Ramos (cell line): ENCODE data around the gene AMTN.

Experiments
- in situ Hi-C: fragments of 300-500 bp; cut with MboI; formaldehyde crosslinking; loops from one replicate; pipeline ENCODE4 v1.14.3; 2022; ENCODE audit warnings: low sequenced_read_pairs; ENCODE audit not compliant: unreplicated experiment

Gene AMTN

DNA sequence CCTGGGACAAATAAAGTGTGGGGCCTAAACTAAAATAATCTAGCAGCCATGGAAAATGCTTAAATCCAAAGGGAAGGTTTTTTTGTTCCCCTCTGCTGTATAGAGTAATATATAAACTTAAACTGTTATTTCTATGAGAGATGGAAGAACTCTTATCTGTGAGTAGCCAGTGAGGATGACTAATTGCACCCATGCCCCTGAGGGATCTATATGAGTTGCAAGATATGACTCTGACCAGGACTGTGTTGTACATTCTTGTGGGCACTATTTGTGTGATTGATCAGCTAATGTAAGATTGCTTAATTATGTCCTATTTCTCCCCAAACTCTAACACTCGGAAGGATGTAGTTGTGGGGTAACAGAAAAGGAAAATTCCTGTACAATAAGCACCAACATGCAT lies 38.5 kb downstream of the AMTN start:
- in situ Hi-C loops: no loop called here

DNA sequence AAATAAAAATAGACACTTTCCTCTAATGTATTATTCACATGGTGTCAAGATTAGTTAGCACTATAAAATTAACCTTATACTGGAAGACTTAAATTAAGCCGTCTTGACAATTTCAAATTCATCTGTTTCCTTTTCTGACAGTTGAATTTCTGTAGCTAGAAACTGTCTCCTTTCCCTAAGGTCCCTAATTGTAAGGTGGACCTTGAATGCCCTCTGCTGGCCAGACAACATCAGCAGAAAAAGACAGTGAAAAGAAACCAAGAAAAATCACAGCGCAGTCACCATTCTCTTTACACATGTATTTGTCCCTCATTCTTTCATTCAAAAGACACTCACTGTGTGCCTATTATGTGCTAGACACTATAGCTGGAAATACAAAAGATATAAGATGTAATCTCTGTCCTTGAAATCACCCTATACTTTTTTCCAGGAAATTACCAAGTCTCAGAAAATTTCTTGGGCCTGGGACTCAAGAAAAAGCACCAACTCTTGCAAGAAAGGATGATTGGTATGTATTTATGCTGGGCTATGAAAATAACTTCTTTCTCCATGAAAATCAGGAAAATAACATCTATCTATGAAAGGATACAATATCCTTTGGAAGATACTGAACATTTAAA lies 41.0 kb downstream of the AMTN start:
- in situ Hi-C loops: no loop called here

GRCh38 chr4:70559924-70560323 lies 41.6 kb downstream of the AMTN start:
- in situ Hi-C loops: no loop called here

GRCh38 chr4:70564033-70564432 lies 45.7 kb downstream of the AMTN start:
- in situ Hi-C loops: no loop called here

- in situ Hi-C loops: no loop called here
These were observed 52.4 kb downstream of the AMTN start for GRCh38 chr4:70570796-70571195.

- in situ Hi-C loops: no loop called here
These were observed 53.4 kb downstream of the AMTN start for GRCh38 chr4:70571772-70572171.

DNA sequence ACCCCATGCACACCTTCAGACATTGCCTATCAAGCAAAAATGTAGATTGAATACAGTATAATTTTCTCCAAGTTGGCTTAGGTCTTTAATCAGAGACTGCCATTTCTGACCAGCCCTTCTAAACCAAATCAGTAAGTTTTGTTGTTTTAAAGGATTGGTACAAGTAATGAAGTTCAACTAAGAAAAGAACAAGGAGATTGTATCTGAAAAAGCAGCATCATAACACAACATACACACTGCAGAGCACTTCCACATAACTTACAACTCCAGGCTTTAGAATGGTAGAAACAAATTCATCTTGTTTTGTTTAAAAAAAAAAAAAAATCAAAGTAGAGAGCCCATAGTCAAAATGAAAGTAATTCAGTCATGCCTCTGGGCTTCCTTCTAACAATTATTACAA lies 57.6 kb downstream of the AMTN start:
- in situ Hi-C loops: loop anchor here (25.0 kb wide), 1 partner anchor 1136 kb away; no protein-coding TSS in a partner anchor

GRCh38 chr4:70577220-70577927 lies 59.0 kb downstream of the AMTN start:
- in situ Hi-C loops: loop anchor here (25.0 kb wide), 1 partner anchor 1135 kb away; no protein-coding TSS in a partner anchor

- in situ Hi-C loops: loop anchor here (25.0 kb wide), 1 partner anchor 1130 kb away; no protein-coding TSS in a partner anchor
These were observed 63.6 kb downstream of the AMTN start for GRCh38 chr4:70581980-70582379.
